HEK293T (cell line): ENCODE results near the gene PRKAA1.
"Not testable (repeated sequence)": the region's sequence is repeated elsewhere in the genome, so short reads cannot be mapped to it uniquely, and the experiment has no call there.

Source experiments
- BHLHE40 ChIP-seq: fragments of 450-650 bp; IDR thresholded peaks from 2 replicates; pipeline ENCODE4 v1.6.1; 2016; ENCODE audit warnings: mild to moderate bottlenecking, moderate library complexity, borderline replicate concordance
- FOXA1 ChIP-seq: fragments of 450-650 bp; IDR thresholded peaks from 2 replicates; pipeline ENCODE4 v1.6.1; 2016; ENCODE audit warnings: mild to moderate bottlenecking
- FOXM1 ChIP-seq: fragments of 450-650 bp; IDR thresholded peaks from 2 replicates; pipeline ENCODE4 v1.6.1; 2017; ENCODE audit warnings: mild to moderate bottlenecking, borderline replicate concordance
- SP1 ChIP-seq: fragments of 450-650 bp; IDR thresholded peaks from 2 replicates; pipeline ENCODE4 v1.6.1; 2017
- SUZ12 ChIP-seq: fragments of 450-650 bp; IDR thresholded peaks from 2 replicates; pipeline ENCODE4 v1.6.1; 2016; ENCODE audit warnings: mild to moderate bottlenecking
- TARDBP ChIP-seq: fragments of 450-650 bp; IDR thresholded peaks from 2 replicates; pipeline ENCODE4 v1.6.1; 2016
- ZNF384 ChIP-seq: fragments of 450-650 bp; IDR thresholded peaks from 2 replicates; pipeline ENCODE4 v1.6.1; 2016

GRCh38 chr5:40792691-40793090 lies 5.5 kb downstream of the PRKAA1 start:
- not testable (repeated sequence) for TF ChIP-seq FOXM1, SP1, SUZ12, ZNF384, BHLHE40, TARDBP, FOXA1
